Cardiac muscle cell (in vitro differentiated cells and primary cell): ENCODE data around the gene RAD9A. TPM values are rescaled to one million over a fixed set of nuclear protein-coding genes. Genes with fewer than 3 reads are reported as not detected.

Source experiments
- DNase-seq, 2 donors: peaks; one replicate each; pipeline versions ENCODE4 v3.0.0 to v3.0.0-alpha.2; 2010 to 2017; ENCODE audit warnings: low read depth in 1 of 2, low spot score in 1 of 2
- H3K27ac ChIP-seq: fragments of 200-600 bp; sonication (generic); 2 replicates; pipeline ENCODE4 v1.5.1; 2016
- H3K27me3 ChIP-seq: fragments of 200-600 bp; sonication (generic); 2 replicates; pipeline ENCODE4 v1.6.0; 2016; ENCODE audit warnings: control low read depth
- H3K36me3 ChIP-seq: fragments of 200-600 bp; sonication (generic); 2 replicates; pipeline ENCODE4 v1.5.1; 2016; ENCODE audit warnings: control low read depth
- H3K4me1 ChIP-seq: fragments of 200-600 bp; sonication (generic); 2 replicates; pipeline ENCODE4 v1.8.1; 2017; ENCODE audit warnings: low read depth, mild to moderate bottlenecking, mixed run types
- H3K4me3 ChIP-seq: fragments of 200-600 bp; sonication (generic); 2 replicates; pipeline ENCODE4 v1.5.1; 2016; ENCODE audit warnings: mild to moderate bottlenecking
- H3K9me3 ChIP-seq: fragments of 200-600 bp; sonication (generic); 2 replicates; pipeline ENCODE4 v1.5.1; 2017; ENCODE audit warnings: low read depth, mild to moderate bottlenecking, control low read depth
- CTCF ChIP-seq: IDR thresholded peaks from 2 replicates; pipeline ENCODE4 v1.5.1; 2012; ENCODE audit warnings: low read depth, mild to moderate bottlenecking, low read length
- polyA plus RNA-seq: library from polyadenylated mRNA; unstranded; fragments of >200 nt; fragmentation: Nextera tagmentation; extraction: Ambion mirVana; gene quantifications from 2 replicates; pipeline ENCODE4 v1.2.1, GENCODE V29; 2016
- total RNA-seq: library from RNA; depleted of rRNA; stranded (reverse); fragments of >200 nt; gene quantifications from 2 replicates; pipeline ENCODE4 v1.2.3, GENCODE V29; 2016

The RAD9A gene
- total and polyA plus RNA-seq, 2 experiments from 2014 or later, result 22.2 to 27.5 TPM

- Histone ChIP-seq H3K27me3 (no peaks in the 10 kb centered on the region), H3K4me1 (peaks cover 10% of the 10 kb centered on the region), H3K9me3 (no peaks in the 10 kb centered on the region), H3K36me3 (no peaks in the 10 kb centered on the region), H3K4me3 (no peak overlapping the region), H3K27ac (no peak overlapping the region)
- no peak for DNase-seq
- no peak for TF ChIP-seq CTCF
These were observed 35.9 kb upstream of the RAD9A start for GRCh38 chr11:67355794-67356386.

GRCh38 chr11:67356387-67356863 is 35.4 kb upstream of the RAD9A start:
- peaks cover 10% of the 10 kb centered on the region for H3K4me1 ChIP-seq
- no peak overlapping the region for H3K4me3 ChIP-seq
- TF ChIP-seq CTCF, result no peak
- H3K36me3 ChIP-seq, result no peaks in the 10 kb centered on the region
- H3K27ac ChIP-seq, result no peak overlapping the region
- no peak for DNase-seq
- no peaks in the 10 kb centered on the region for H3K9me3 ChIP-seq
- no peaks in the 10 kb centered on the region for H3K27me3 ChIP-seq

GRCh38 chr11:67356864-67357561 is 34.8 kb upstream of the RAD9A start:
- Histone ChIP-seq H3K36me3 (no peaks in the 10 kb centered on the region), H3K4me1 (peaks cover 10% of the 10 kb centered on the region), H3K27ac (no peak overlapping the region), H3K4me3 (no peak overlapping the region), H3K27me3 (no peaks in the 10 kb centered on the region), H3K9me3 (no peaks in the 10 kb centered on the region)
- TF ChIP-seq CTCF, result peak; percentile 94
- peak; percentile 83 to 89 for DNase-seq

- H3K36me3 ChIP-seq, result no peaks in the 10 kb centered on the region
- H3K27ac ChIP-seq, result no peak overlapping the region
- H3K4me1 ChIP-seq, result peaks cover 6% of the 10 kb centered on the region
- no peak for TF ChIP-seq CTCF
- H3K27me3 ChIP-seq, result no peaks in the 10 kb centered on the region
- H3K4me3 ChIP-seq, result no peak overlapping the region
- no peaks in the 10 kb centered on the region for H3K9me3 ChIP-seq
- peak in 1 of 2 donors; percentile 51 for DNase-seq
These were observed 33.7 kb upstream of the RAD9A start for GRCh38 chr11:67357831-67358670.

GRCh38 chr11:67364169-67364568 is 27.6 kb upstream of the RAD9A start:
- Histone ChIP-seq H3K4me3 (no peak overlapping the region), H3K36me3 (no peaks in the 10 kb centered on the region), H3K9me3 (no peaks in the 10 kb centered on the region), H3K27me3 (no peaks in the 10 kb centered on the region), H3K27ac (no peak overlapping the region), H3K4me1 (no peaks in the 10 kb centered on the region)
- no peak for TF ChIP-seq CTCF
- DNase-seq, result no peak
